GM15510 (cell line): ENCODE results near the gene VGLL2.

Experiments
- POLR2A ChIP-seq: IDR thresholded peaks from 3 replicates; pipeline ENCODE4 v1.6.1; 2011; ENCODE audit warnings: borderline replicate concordance; ENCODE audit not compliant: insufficient read length; ENCODE audit errors: extremely low read depth

Gene VGLL2

GRCh38 chr6:117265410-117266256 lies at the start of gene VGLL2:
Gene VGLL2, plus strand, starts transcription at chr6:117265558. Its CDS starts 206 bp downstream, at chr6:117265764.
- TF ChIP-seq POLR2A = no peak

- TF ChIP-seq POLR2A = no peak
Measured at GRCh38 chr6:117222861-117223260, 42.5 kb upstream of the VGLL2 start.

GRCh38 chr6:117226778-117227177 lies 38.6 kb upstream of the VGLL2 start:
- TF ChIP-seq POLR2A = no peak

- TF ChIP-seq POLR2A = no peak
Measured at GRCh38 chr6:117227245-117227962, 38.0 kb upstream of the VGLL2 start.

- TF ChIP-seq POLR2A = no peak
Measured at GRCh38 chr6:117228202-117228601, 37.2 kb upstream of the VGLL2 start.

- no peak for TF ChIP-seq POLR2A
Measured at GRCh38 chr6:117229870-117230269, 35.5 kb upstream of the VGLL2 start.

GRCh38 chr6:117231466-117231865 lies 33.9 kb upstream of the VGLL2 start:
- TF ChIP-seq POLR2A = no peak

- no peak for TF ChIP-seq POLR2A
Measured at GRCh38 chr6:117232196-117232595, 33.2 kb upstream of the VGLL2 start.

- no peak for TF ChIP-seq POLR2A
Measured at GRCh38 chr6:117233145-117233544, 32.2 kb upstream of the VGLL2 start.

GRCh38 chr6:117237561-117237960 lies 27.8 kb upstream of the VGLL2 start:
- TF ChIP-seq POLR2A = no peak

- TF ChIP-seq POLR2A = no peak
Measured at GRCh38 chr6:117253785-117254184, 11.6 kb upstream of the VGLL2 start.

GRCh38 chr6:117262799-117263198 lies 2.6 kb upstream of the VGLL2 start:
- TF ChIP-seq POLR2A = no peak

GRCh38 chr6:117263353-117263927 lies 1.9 kb upstream of the VGLL2 start:
- TF ChIP-seq POLR2A = no peak

GRCh38 chr6:117264369-117264691 lies 1.0 kb upstream of the VGLL2 start:
- no peak for TF ChIP-seq POLR2A

GRCh38 chr6:117264692-117265409 lies 507 bp upstream of the VGLL2 start:
- TF ChIP-seq POLR2A = no peak
